ENCODE results near the gene PTPN6.
"Not testable (repeated sequence)": the region's sequence is repeated elsewhere in the genome, so short reads cannot be mapped to it uniquely, and the experiment has no call there.

Gene PTPN6

GRCh38 chr12:6950811-6951540 lies at the start of gene PTPN6:
PTPN6 (plus strand) TSS chr12:6951356; CDS start chr12:6951513, 157 bp downstream.
- peak; percentile 30 for DNase-seq

- no peak for DNase-seq
These were observed 48.7 kb upstream of the PTPN6 start for GRCh38 chr12:6902448-6902847.

- no peak for DNase-seq
These were observed 47.4 kb upstream of the PTPN6 start for GRCh38 chr12:6903722-6904121.

GRCh38 chr12:6904280-6905276 lies 46.6 kb upstream of the PTPN6 start, which contains the start of gene LRRC23:
LRRC23 (plus strand) TSS chr12:6904822; CDS start chr12:6905634, 812 bp downstream.
- DNase-seq: peak; percentile 98

- no peak for DNase-seq
These were observed 45.6 kb upstream of the PTPN6 start for GRCh38 chr12:6905414-6906040.

- DNase-seq: not testable (repeated sequence)
These were observed 43.0 kb upstream of the PTPN6 start for GRCh38 chr12:6908141-6908540.

GRCh38 chr12:6909421-6910145 lies 41.6 kb upstream of the PTPN6 start:
- no peak for DNase-seq

GRCh38 chr12:6912164-6912935 lies 38.8 kb upstream of the PTPN6 start:
- no peak for DNase-seq

GRCh38 chr12:6914246-6914946 lies 36.8 kb upstream of the PTPN6 start, which contains the start of gene ENO2:
ENO2 (plus strand) TSS chr12:6914580; CDS start chr12:6915833, 1,253 bp downstream.
- peak; percentile 63 for DNase-seq

GRCh38 chr12:6914947-6915788 lies 36.0 kb upstream of the PTPN6 start:
- DNase-seq: no peak

- DNase-seq: no peak
These were observed 35.3 kb upstream of the PTPN6 start for GRCh38 chr12:6915789-6916285.

- DNase-seq: no peak
These were observed 34.5 kb upstream of the PTPN6 start for GRCh38 chr12:6916426-6917200.

- DNase-seq: no peak
These were observed 33.5 kb upstream of the PTPN6 start for GRCh38 chr12:6917491-6918231.

GRCh38 chr12:6919588-6919987 lies 31.6 kb upstream of the PTPN6 start:
- DNase-seq: no peak

GRCh38 chr12:6921539-6921938 lies 29.6 kb upstream of the PTPN6 start:
- no peak for DNase-seq

GRCh38 chr12:6921996-6922946 lies 28.9 kb upstream of the PTPN6 start:
- DNase-seq: no peak

All from midbrain (tissue), 1 donor.